GM19025 (cell line): ENCODE results near the gene ST3GAL2.
"Not testable (repeated sequence)": the region's sequence is repeated elsewhere in the genome, so short reads cannot be mapped to it uniquely, and the experiment has no call there.

Experiments used
- ATAC-seq: cut with Tn5 transposase; IDR thresholded peaks from one replicate; pipeline ENCODE4 v1.9.1; 2021; ENCODE audit warnings: mild to moderate bottlenecking, low read depth, moderate library complexity; ENCODE audit not compliant: unreplicated experiment

ST3GAL2 gene

GRCh38 chr16:70359552-70359951 lies 79.3 kb downstream of the ST3GAL2 start:
- ATAC-seq, result no peak

GRCh38 chr16:70349783-70350182 lies 89.1 kb downstream of the ST3GAL2 start:
- no peak for ATAC-seq

GRCh38 chr16:70348991-70349390 lies 89.9 kb downstream of the ST3GAL2 start:
- ATAC-seq, result no peak

GRCh38 chr16:70345840-70346239 lies 93.1 kb downstream of the ST3GAL2 start:
- no peak for ATAC-seq

- ATAC-seq, result no peak
Observed at GRCh38 chr16:70342016-70342415, 96.9 kb downstream of the ST3GAL2 start.

GRCh38 chr16:70341600-70341999 lies 97.3 kb downstream of the ST3GAL2 start:
- no peak for ATAC-seq

GRCh38 chr16:70337814-70338213 lies 101.1 kb downstream of the ST3GAL2 start:
- ATAC-seq, result no peak

GRCh38 chr16:70332728-70333127 lies 106.2 kb downstream of the ST3GAL2 start:
- not testable (repeated sequence) for ATAC-seq

GRCh38 chr16:70331588-70332358 lies 107.1 kb downstream of the ST3GAL2 start:
- ATAC-seq, result no peak

- ATAC-seq, result no peak
Observed at GRCh38 chr16:70331091-70331490, 107.8 kb downstream of the ST3GAL2 start.
